ENCODE results near the gene SDHAF2. TPM values are rescaled to one million over a fixed set of nuclear protein-coding genes. Genes with fewer than 3 reads are reported as not detected.

Gene SDHAF2
- total RNA-seq, 1 donor from 2014 or later = 33.7 TPM

DNA sequence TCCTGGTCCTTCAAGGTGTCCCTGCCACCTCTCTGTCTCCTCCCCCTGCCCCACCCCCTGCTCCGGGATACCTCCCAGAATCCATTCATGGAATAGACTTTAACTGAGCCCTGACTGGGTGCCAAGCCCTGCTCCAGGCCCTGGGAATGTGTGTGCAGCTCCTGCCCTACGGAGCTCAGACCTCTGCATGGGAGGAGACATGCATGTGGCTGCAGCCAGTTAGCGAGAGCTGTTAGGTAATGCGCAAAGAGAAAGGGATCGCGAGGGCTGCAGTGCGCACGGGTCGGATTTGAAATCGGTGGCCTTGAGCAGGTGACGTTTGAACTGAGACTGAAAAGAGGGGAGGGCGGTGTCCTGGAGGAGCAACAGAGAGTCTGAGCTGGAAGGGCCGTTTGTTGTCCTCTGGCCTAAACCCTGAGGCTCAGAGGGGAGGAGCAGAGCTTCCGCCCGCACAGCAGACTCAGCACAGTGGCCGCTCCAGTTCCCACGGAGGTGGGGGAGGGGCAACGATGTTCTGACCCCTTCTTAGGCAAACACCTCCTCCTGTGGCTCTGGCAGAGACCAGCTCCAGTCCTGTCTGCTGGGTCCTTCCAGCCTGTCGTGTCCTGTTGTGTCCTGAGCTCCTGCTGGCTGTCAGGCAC is 58.8 kb downstream of the SDHAF2 start:
- DNase-seq (peak; percentile 81), ATAC-seq (ENCODE audit: poor library complexity) (peak; percentile 77)
- intact Hi-C loops (cut with DNase I) = no loop called here

DNA sequence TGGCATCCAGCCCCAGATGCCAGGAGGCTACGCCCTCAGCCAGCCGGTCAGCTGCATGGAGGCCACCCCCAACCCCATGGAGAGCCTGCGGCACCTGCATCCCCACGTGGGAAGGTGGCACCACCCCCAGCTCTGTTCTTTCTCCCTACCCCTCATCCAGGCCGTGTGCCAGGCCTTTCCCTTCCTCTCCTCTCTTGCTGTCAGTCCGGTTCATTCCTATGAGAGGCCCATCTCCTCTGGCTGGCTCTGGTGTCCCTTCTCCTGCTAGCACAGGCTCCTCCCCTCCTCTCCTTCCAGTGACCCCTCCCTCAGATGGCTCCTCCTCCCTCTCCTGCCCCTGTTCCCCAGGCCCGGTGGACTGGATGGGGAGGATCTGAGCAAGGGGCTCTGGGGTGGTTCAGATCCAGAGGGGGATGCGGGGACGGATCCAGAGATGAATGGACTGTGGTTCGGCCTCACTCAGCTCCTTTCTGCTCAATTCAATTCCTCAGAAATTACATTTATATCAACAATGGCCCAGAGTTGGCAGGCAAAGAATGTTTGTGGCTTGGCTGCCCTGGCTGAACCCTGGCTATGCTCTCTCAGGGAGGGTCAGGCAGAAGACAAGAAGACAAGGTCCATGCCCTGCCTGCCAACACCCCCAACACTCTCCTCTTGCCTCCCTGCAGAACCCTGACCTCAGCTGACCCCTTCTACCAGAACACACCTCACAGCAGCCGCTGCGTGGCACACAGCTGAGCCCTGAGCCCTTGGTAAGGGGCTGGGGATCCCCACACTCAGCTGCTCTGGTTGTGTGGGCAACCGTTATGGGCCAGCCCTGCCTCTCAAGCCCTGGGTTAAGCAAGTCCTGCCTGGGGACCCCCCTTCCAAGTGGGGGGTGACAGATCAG is 60.2 kb downstream of the SDHAF2 start:
- DNase-seq (peak; percentile 72), ATAC-seq (ENCODE audit: poor library complexity) (peak; percentile 59)
- intact Hi-C loops (cut with DNase I) = no loop called here

DNA sequence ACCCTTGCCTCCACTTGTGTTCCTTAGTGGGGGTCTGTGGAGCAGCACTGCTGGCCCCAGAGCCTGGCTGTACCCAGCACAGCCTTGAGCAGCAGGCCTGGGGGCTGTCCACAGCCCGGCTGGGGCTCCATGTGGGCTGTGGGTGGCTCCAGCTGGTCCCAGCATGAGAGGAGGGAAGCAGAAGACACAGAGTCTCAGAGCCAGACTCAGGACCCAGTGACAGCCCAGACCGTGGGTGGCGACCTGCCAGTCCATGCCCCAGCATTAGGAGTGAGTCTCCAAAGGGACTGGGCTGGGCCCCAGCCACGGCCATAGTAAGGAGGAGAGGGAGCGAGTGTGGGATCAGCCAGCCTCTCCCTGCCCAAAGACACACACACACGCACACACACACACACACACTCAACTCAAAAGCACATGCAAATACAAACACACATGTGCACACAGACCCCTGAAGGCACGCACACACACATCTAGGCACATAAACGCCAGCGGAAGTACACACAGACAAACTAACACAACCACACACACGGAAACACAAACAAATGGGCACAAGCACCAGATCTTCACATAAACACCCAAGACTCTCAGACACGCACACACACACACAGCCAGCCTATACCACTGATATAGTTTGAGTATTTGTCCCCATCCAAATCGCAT is 61.9 kb downstream of the SDHAF2 start:
- intact Hi-C loops (cut with DNase I) = no loop called here
- DNase-seq = no peak
- ATAC-seq (ENCODE audit: poor library complexity) = no peak

DNA sequence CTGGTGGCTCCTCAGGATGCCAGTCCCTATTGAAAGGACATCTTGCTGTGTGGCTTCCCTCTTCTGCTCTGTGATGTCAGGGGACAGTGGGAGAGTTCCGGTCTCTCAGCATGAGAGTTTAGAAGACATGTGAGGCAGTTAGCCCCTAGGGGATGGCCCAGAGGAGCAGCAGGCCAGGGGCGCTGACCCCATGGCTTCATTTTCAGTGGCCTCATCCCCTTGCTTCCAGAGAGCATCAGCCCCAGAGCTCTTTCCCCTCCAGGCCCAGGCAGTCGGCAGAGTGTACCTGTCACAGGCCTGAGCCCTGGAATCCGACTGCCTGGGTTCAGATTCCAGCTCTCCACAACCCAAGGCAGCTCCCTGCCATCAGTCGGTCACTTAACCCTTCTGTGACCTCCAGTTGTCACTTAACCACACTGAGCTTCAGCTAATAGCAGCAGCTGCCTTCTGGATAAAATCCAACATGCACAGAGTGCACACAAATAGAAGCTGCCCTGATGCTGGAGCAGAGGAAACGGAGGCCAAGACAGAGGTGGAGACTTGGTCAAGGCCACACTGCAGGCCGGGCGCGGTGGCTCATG is 64.5 kb downstream of the SDHAF2 start:
- intact Hi-C loops (cut with DNase I) = no loop called here
- DNase-seq (no peak), ATAC-seq (ENCODE audit: poor library complexity) (peak; percentile 54)

DNA sequence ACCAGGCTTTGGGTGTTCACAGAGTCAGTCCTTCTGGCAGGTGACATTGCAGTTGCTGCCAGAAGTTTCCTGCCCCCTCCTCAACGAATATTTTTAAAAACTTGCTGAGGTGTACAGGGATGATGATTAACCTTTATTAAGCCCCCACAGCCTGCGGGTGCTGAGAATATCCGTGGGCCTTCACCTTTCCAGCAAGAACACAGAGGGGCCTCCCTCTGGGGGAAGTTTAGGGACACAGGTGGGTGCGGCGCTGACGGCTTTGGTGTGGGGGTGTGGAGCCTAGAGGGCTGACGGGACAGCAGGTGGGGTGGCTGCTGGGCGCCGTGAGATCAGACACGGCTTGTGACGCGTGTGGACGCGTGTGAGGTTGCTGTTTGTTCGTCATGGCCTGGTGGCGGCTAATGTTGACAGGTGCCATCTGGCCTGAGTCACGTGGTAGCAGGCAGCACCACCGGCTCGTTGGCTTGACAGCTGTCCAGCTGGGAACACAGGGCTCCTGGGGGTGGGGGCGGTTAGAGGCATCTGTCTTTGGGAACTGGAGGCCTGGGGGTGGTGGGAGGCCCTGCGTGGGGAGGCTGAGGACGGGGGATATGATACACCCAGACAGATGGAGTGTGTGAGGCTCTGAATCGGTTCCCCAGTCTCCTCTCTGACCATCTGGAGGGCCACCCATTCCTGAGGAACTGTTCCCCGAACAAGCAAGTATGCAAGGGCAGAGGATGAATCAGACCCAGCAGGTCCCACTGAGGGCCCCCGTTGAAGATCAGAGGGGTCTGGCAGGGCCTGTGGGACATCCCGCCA is 66.1 kb downstream of the SDHAF2 start:
- DNase-seq (no peak), ATAC-seq (ENCODE audit: poor library complexity) (peak; percentile 15)
- intact Hi-C loops (cut with DNase I) = no loop called here

Other genes starting within 250 kb of the SDHAF2 start
- not detected for gene PGA3, start 226.6 kb upstream of the SDHAF2 start, total RNA-seq
- 0.83 TPM for gene PGA4, start 207.8 kb upstream of the SDHAF2 start, total RNA-seq
- gene PGA5, start 188.9 kb upstream of the SDHAF2 start, total RNA-seq = not detected
- gene VWCE, start 134.8 kb upstream of the SDHAF2 start, total RNA-seq = 0.73 TPM
- gene DDB1, start 97.0 kb upstream of the SDHAF2 start, total RNA-seq = 111 TPM
- 12.9 TPM for gene TKFC, start 96.9 kb upstream of the SDHAF2 start, total RNA-seq
- gene CYB561A3, start 68.2 kb upstream of the SDHAF2 start, total RNA-seq = 14.2 TPM
- gene TMEM138, start 67.8 kb upstream of the SDHAF2 start, total RNA-seq = 17.7 TPM
- 3.7 TPM for gene TMEM216, start 37.5 kb upstream of the SDHAF2 start, total RNA-seq
- gene CPSF7, start 149 bp upstream of the SDHAF2 start, total RNA-seq = 32.5 TPM
- gene LRRC10B, start 78.6 kb downstream of the SDHAF2 start, total RNA-seq = 0.46 TPM
- gene SYT7, start 151.0 kb downstream of the SDHAF2 start, total RNA-seq = 23.7 TPM

Measured in Right ventricle myocardium superior (tissue), 1 donor.